Skin epidermis (tissue), 12 donors: ENCODE measurements around the gene CDC73.
"Not testable (repeated sequence)": the region's sequence is repeated elsewhere in the genome, so short reads cannot be mapped to it uniquely, and the experiment has no call there.

ENCODE experiments used
- H3K27ac ChIP-seq, 21 experiments: fragments of 200-600 bp; sonication (generic) in 11 of 21; one replicate each; pipeline ENCODE4 v1.5.0; 2020; ENCODE audit warnings: mild to moderate bottlenecking in 3 of 21, inconsistent platforms in 2 of 21, moderate library complexity in 2 of 21
- H3K4me3 ChIP-seq, 7 experiments: fragments of 200-600 bp; sonication (generic) in 2 of 7; one replicate each; pipeline ENCODE4 v1.5.0; 2020; ENCODE audit warnings: inconsistent platforms in 2 of 7, mild to moderate bottlenecking in 2 of 7, moderate library complexity in 1 of 7

The CDC73 gene

GRCh38 chr1:193157360-193157759, 35.5 kb downstream of the CDC73 start:
- H3K4me3 ChIP-seq = no peak overlapping the region
- H3K27ac ChIP-seq = no peak overlapping the region

- no peak overlapping the region for H3K27ac ChIP-seq
Observed at GRCh38 chr1:193176113-193176512, 54.3 kb downstream of the CDC73 start.

GRCh38 chr1:193176788-193177187, 55.0 kb downstream of the CDC73 start:
- no peak overlapping the region for H3K4me3 ChIP-seq
- H3K27ac ChIP-seq = no peak overlapping the region

More at GRCh38 chr1:193176113-193176512, 54.3 kb downstream of the CDC73 start:
- no peak overlapping the region for H3K4me3 ChIP-seq

DNA sequence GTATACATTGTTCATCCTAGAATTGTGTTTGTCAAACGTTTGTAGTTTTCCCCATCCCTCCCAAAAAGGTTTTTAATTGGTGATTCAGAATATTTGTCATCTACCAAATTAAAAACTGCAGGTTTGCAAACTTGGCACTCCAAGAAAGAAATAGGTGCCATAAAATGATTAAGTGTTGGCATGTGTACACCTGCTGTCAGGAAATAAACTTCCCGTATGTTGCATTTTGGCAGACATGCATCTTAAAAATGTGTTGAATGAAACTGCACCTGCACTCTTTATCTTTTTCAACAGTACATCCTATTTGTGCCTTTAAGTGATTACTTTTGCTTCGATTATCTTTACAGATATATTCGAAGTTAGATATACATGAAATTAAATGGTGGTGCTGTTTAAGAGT, 57.3 kb downstream of the CDC73 start:
- H3K4me3 ChIP-seq = no peak overlapping the region
- no peak overlapping the region for H3K27ac ChIP-seq

DNA sequence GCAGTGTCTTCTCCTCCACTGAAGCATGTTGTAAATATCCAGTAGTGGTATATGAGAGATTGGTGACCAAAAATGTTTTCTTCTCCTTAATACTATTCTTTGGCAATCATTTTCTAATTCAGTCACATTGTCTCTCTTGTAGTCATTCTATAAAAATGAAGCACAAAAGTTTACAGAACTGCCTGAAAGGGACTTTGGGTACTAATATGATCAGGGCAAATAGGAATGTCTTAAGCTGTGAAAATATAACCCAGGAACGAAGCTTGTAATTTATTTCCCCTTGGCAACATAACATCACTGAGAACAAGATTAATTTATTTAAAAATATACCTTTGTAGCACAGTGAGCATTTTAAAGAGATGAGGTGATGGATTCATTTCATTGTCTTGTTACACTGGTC, 59.7 kb downstream of the CDC73 start:
- Histone ChIP-seq H3K27ac (no peak overlapping the region), H3K4me3 (no peak overlapping the region)

DNA sequence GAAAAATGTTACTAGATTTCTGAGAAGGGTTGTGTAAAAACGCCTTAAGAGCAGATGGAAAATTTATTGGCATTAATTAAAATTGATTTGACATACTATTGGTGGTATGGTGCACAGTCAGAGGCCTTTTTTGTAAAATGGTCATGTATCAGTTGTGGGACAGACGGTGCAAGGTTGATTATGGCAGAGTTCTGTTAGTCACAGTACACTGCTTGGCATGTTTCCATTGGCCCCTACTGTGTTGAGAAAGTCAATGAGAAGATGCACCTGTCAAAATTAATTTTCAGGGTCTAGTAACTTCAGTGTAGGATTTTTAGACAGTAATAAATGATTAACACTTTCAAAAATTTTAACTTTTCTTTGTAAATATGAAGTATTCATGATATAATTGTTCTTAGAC, 60.2 kb downstream of the CDC73 start:
- Histone ChIP-seq H3K27ac (no peak overlapping the region), H3K4me3 (no peak overlapping the region)

DNA sequence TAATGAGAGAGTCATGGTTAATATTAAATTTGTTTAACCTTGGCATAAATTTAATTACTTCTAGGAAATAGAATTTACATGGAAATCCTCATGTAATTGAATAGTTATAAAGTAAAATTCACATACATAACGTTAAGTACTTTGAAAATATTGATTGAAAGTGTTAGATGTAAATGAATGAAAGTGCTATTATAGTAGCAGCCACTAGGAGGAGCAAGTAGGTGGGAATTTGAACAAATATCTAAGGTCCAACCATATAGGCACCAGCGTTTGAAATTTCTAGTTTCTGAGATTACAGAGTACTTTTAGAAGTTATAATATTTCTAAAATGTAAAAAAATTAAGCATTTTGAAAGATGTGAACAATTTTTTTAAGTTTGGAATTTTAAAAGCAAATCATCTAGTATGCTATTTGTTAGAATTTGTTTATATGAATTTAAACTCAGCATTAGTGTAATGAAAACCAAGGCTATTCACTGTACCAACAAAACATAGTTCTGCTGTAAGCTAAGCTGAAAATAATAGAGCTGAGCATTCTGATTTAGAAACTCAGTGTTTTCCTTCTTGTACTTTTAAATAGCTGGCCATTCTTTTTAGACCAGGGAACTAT, 61.3 kb downstream of the CDC73 start:
- H3K4me3 ChIP-seq = no peak overlapping the region
- H3K27ac ChIP-seq = peak overlapping the region in 1 of 21 experiments; percentile 8

GRCh38 chr1:193184776-193185175, 62.9 kb downstream of the CDC73 start:
- H3K27ac ChIP-seq = peak overlapping the region in 3 of 21 experiments; percentile 8 to 70 (median 20)
- H3K4me3 ChIP-seq = peak overlapping the region in 1 of 7 experiments; percentile 17

DNA sequence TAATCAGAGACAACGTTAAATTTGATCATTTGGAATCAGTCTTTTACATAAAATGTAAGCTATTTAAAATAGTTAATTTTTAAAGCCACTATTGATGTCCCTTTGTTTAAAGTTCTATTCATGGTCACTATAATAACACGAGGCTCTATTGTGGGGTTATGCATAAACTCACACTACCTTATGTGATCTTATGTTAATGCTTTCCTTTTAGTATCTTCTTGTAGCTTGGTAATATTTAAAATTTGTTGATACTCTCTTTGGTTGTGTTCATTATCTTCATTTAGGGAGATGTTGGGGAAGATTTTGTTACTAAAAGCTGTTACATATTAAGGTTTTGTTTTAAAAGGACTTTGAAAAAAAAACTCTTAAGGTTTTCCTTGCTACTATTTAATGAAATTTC, 63.4 kb downstream of the CDC73 start:
- H3K4me3 ChIP-seq = peak overlapping the region in 2 of 7 experiments; percentile 17 to 22
- peak overlapping the region in 3 of 21 experiments; percentile 5 to 70 (median 68) for H3K27ac ChIP-seq

- Histone ChIP-seq H3K27ac (peak within 1 kb of the TSS in 8 of 21 experiments; percentile 5 to 70 (median 40)), H3K4me3 (peak within 1 kb of the TSS in 2 of 7 experiments; percentile 17 to 22)
Observed at GRCh38 chr1:193185901-193186731, 64.3 kb downstream of the CDC73 start, which contains the start of gene B3GALT2. B3GALT2 (minus strand) TSS chr1:193186613; CDS start chr1:193181562, 5,051 bp downstream.

GRCh38 chr1:193187114-193187513, 65.3 kb downstream of the CDC73 start:
- Histone ChIP-seq H3K27ac (peak overlapping the region in 4 of 21 experiments; percentile 12 to 70 (median 40)), H3K4me3 (no peak overlapping the region)

DNA sequence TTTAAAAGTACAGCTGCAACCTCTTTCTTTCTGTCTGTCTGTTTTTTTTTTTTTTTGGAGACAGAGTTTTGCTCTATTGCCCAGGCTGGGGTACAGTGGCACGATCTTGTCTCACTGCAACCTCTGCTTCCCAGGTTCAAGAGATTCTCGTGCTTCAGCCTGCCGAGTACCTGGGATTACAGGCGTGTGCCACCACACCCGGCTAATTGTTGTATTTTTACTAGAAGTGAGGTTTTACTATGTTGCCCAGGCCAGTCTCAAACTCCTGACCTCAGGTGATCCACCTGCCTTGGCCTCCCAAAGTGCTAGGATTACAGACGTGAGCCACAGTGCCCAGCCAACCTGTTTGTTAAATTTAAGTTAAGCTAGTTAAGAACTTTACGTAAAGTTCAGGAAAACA, 67.1 kb downstream of the CDC73 start:
- not testable (repeated sequence) for H3K4me3 ChIP-seq, H3K27ac ChIP-seq

DNA sequence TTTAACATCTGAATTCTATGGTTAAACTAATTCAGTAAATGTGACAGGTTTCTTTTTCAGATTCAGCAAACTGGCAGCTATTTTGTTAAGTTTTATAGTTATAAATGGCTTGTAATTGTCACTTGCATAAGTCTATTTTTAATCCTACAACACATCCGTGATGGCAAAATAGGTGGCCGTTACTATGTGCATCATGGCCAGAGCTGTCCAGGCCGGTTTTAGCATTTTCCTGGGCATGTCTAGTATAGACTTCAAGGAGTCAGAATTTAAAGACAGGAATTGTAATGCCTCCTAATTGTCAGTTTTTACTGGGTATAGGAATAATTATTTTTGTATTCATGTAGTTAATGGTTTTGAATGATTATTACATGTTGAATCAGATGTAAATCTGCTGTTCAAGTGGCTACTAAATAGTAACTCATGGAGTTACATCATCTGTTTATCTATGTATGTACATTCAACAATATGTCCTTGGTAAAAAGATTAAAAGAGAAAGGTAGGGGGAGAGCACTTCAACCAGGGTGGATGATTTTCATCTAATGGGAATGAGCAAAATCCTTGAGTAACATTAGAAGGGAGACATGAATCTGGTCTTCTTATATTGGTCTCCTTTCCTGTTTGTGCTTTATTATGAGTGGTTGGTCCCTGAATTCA, 67.7 kb downstream of the CDC73 start:
- Histone ChIP-seq H3K4me3 (no peak overlapping the region), H3K27ac (no peak overlapping the region)

DNA sequence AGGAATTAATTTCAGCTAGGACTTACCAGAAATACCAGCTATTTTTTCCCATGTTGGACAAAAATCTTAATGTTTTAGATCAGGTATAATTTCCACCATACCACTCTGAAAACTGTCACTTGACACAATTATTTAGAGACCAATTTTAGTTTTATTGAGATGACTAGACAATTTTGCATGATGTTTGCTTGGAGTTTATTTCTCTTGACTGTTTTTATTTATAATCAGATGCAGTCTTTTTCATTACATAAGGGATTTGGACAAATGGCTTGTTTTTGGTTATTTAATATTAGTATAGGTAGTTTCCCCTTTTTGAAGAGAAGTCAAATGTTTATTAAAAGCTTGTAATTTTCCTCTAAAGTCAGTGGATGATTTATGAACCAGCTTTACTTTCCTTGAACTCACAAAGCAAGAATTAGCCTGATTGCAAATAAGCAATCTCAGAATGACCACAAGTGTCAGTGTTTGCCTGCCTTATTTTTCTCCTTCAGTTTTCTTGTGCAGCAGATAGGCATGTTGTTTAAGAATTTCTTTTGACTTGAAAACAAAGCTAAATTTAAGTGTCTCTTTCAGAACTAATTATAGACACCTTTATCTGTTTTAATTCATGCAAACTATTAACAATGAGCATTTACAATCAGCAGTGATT, 68.4 kb downstream of the CDC73 start:
- Histone ChIP-seq H3K4me3 (no peak overlapping the region), H3K27ac (no peak overlapping the region)

DNA sequence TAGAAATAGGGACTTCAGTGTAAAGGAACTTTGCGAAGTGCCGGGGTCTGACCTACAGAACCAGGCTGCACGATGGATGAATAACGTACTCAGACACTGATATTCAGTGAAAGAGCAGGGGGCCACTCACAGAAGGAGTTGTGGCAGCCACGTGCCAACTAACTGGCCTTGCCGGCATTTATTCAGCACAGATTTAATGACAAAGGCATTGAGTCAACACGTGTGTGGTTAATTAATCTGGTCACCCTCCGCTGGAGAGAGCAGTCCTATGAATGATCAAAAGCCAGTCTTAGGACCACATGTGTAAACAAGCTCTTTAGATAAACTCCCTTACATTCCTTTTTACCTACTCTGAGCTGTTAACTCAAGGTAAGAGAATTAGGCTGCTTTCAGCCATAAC, 70.8 kb downstream of the CDC73 start:
- H3K27ac ChIP-seq = no peak overlapping the region

DNA sequence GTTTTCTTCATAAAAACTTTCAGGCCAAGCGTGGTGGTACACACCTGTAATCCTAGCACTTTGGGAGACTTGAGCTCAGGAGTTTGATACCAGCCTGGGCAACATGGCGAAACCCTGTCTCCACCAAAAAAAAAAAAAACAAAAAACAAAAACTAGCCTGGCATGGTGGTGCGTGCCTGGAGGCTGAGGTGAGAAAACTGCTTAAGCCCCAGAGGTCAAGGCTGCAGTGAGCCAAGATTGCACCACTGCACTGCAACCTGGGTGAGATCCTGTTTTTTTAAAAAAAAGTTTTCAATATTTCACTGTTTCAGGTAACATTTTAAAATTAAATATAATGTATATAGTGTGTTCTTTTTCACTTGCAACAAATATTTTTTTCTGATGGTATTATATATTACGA, 78.1 kb downstream of the CDC73 start:
- Histone ChIP-seq H3K4me3 (no peak overlapping the region), H3K27ac (no peak overlapping the region)

More for the DNA sequence above, 70.8 kb downstream of the CDC73 start:
- H3K4me3 ChIP-seq = no peak overlapping the region

- H3K4me3 ChIP-seq = no peak overlapping the region
- H3K27ac ChIP-seq = no peak overlapping the region
Observed at GRCh38 chr1:193201021-193201420, 79.2 kb downstream of the CDC73 start.

GRCh38 chr1:193210996-193211395, 89.2 kb downstream of the CDC73 start:
- Histone ChIP-seq H3K27ac (peak overlapping the region in 1 of 21 experiments; percentile 23), H3K4me3 (no peak overlapping the region)

GRCh38 chr1:193211539-193211938, 89.7 kb downstream of the CDC73 start:
- no peak overlapping the region for H3K4me3 ChIP-seq
- H3K27ac ChIP-seq = peak overlapping the region in 1 of 21 experiments; percentile 23

GRCh38 chr1:193212637-193213036, 90.8 kb downstream of the CDC73 start:
- H3K27ac ChIP-seq = peak overlapping the region in 1 of 21 experiments; percentile 3
- H3K4me3 ChIP-seq = no peak overlapping the region
